ENCODE data around the gene ADAMTS6.
A peak's percentile ranks its signal among the peaks of the same experiment; 100 is the strongest.
"Not testable (repeated sequence)": the region's sequence is repeated elsewhere in the genome, so short reads cannot be mapped to it uniquely, and the experiment has no call there.

The ADAMTS6 gene

GRCh38 chr5:65462139-65462705 is 19.5 kb downstream of the ADAMTS6 start:
- no peak for DNase-seq

GRCh38 chr5:65461490-65461889 is 20.2 kb downstream of the ADAMTS6 start:
- DNase-seq: no peak

GRCh38 chr5:65459995-65460394 is 21.7 kb downstream of the ADAMTS6 start:
- no peak for DNase-seq

- no peak for DNase-seq
These were observed 26.7 kb downstream of the ADAMTS6 start for GRCh38 chr5:65455064-65455463.

GRCh38 chr5:65451436-65451835 is 30.3 kb downstream of the ADAMTS6 start:
- DNase-seq: no peak

GRCh38 chr5:65446682-65447081 is 35.0 kb downstream of the ADAMTS6 start:
- DNase-seq: no peak

GRCh38 chr5:65441800-65442199 is 39.9 kb downstream of the ADAMTS6 start:
- DNase-seq: peak; percentile 16

- peak; percentile 83 for DNase-seq
These were observed 41.3 kb downstream of the ADAMTS6 start for GRCh38 chr5:65440456-65440855.

- peak; percentile 74 for DNase-seq
These were observed 47.6 kb downstream of the ADAMTS6 start for GRCh38 chr5:65434122-65434521.

- DNase-seq: no peak
These were observed 55.1 kb downstream of the ADAMTS6 start for GRCh38 chr5:65426656-65427055.

- no peak for DNase-seq
These were observed 58.1 kb downstream of the ADAMTS6 start for GRCh38 chr5:65423623-65424022.

- no peak for DNase-seq
These were observed 63.1 kb downstream of the ADAMTS6 start for GRCh38 chr5:65418661-65419060.

- no peak for DNase-seq
These were observed 67.9 kb downstream of the ADAMTS6 start for GRCh38 chr5:65413822-65414221.

GRCh38 chr5:65412842-65413241 is 68.9 kb downstream of the ADAMTS6 start:
- no peak for DNase-seq

- DNase-seq: no peak
These were observed 70.4 kb downstream of the ADAMTS6 start for GRCh38 chr5:65411356-65411755.

GRCh38 chr5:65395526-65396155 is 86.1 kb downstream of the ADAMTS6 start:
- no peak for DNase-seq

- DNase-seq: no peak
These were observed 87.6 kb downstream of the ADAMTS6 start for GRCh38 chr5:65394087-65394486.

GRCh38 chr5:65391591-65391990 is 90.1 kb downstream of the ADAMTS6 start:
- no peak for DNase-seq

GRCh38 chr5:65390208-65390607 is 91.5 kb downstream of the ADAMTS6 start:
- DNase-seq: no peak

GRCh38 chr5:65383859-65384258 is 97.9 kb downstream of the ADAMTS6 start:
- DNase-seq: no peak

- DNase-seq: no peak
These were observed 99.1 kb downstream of the ADAMTS6 start for GRCh38 chr5:65382582-65382981.

- not testable (repeated sequence) for DNase-seq
These were observed 111.2 kb downstream of the ADAMTS6 start for GRCh38 chr5:65370505-65370904.

GRCh38 chr5:65366655-65367054 is 115.1 kb downstream of the ADAMTS6 start:
- no peak for DNase-seq

- DNase-seq: no peak
These were observed 116.8 kb downstream of the ADAMTS6 start for GRCh38 chr5:65364907-65365306.

- no peak for DNase-seq
These were observed 118.2 kb downstream of the ADAMTS6 start for GRCh38 chr5:65363499-65363898.

Measured in MV-4-11 (cell line).